HG03354 (cell line): ENCODE results near the gene PLEKHM3.
A peak's percentile ranks its signal among the peaks of the same experiment; 100 is the strongest.

Source experiments
- ATAC-seq: cut with Tn5 transposase; IDR thresholded peaks from one replicate; pipeline ENCODE4 v1.9.1; 2021; ENCODE audit warnings: mild to moderate bottlenecking; ENCODE audit not compliant: unreplicated experiment, poor library complexity, severe bottlenecking

The PLEKHM3 gene

DNA sequence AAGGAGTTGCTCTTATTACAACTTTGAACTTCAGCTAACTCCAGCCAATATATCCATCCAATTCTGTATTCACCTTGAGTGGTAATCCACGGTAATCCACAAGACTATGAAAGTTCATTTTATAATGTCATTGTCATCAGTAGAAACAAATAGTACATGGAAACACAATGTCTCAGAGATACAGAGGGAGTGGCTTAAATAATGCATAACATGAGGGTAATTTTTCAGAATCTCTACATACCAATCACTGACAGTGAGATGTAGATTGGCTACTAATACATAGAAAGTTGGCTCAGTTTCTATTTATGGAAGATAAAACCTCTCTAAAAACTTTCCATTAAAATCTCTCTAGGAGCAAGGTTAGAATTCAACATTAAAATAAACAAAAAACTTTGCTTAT lies 93.2 kb downstream of the PLEKHM3 start:
- no peak for ATAC-seq

DNA sequence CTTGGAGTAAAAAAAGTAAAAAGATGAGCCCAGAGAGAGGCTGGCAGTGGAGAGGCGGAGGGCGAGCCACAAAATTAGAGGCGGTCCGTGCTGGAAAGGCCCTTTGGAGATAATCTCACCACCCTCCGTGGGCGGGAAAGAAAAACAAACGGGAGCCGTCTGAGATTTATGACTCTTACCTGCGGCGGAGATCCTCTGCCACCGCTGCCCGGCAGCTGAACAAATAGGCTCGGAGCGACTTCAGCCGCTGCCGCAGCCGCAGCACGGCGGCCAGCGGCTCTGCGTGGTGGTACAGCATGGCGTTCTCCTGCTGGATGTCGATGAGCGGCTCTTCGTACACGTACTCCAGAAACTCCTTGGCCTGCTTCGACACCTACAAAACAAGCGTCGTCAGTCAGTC lies 94.6 kb downstream of the PLEKHM3 start:
- no peak for ATAC-seq

GRCh38 chr2:207929923-207930322 lies 95.4 kb downstream of the PLEKHM3 start:
- no peak for ATAC-seq

DNA sequence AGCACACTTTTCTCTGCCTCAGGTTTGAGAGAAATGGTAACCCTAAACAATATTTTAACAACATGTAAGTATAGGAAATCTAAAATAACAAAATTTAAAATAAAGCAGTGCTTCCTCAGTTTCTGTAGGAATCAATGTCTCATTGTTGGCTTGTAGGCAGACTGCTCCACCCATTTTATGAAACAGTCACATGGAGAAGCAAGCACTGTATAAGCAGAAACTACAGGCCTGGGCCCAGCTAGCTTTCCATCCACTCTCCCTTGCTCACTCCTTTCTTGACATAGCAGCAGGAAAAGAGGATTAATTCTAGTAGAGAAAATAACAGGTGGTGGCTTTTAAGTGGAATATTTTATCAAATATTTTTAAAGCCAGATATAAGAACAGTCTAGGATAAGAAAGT lies 97.2 kb downstream of the PLEKHM3 start:
- ATAC-seq = no peak

DNA sequence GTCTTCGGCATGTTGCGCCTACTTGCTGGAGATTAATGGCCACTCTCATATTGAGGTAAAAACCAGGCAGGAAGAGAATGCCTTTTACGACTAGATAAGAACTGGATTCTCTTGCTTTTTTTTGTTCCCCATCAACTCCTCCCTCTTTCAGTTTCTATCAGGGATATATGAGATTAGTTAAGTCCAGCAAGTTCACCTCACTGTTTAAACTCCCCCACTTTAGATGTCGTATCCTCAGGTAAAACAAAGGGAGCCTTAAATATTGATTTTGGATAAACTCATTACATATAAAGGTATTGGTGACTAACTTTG lies 98.4 kb downstream of the PLEKHM3 start:
- ATAC-seq = no peak

- ATAC-seq = no peak
Measured at GRCh38 chr2:207926133-207926988, 99.0 kb downstream of the PLEKHM3 start.

DNA sequence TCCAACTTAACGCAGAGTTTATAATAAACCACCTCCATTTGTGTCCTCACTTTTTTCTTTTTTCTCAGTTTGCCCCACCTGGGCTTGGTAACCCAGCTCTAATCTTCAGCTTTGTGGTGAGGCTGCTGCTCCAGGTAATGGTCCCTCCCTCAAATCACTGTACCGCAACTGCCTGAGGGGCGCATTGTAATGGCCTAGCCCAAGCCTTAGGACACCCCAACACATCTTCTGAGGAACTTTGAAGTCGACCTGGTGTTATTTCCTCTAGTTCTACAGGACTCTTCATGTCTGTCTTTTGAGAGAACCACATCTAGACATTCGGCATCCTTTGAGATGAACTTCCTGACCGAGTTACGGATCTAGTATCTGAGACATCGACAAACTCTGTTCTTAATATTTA lies 99.7 kb downstream of the PLEKHM3 start:
- no peak for ATAC-seq

- no peak for ATAC-seq
Measured at GRCh38 chr2:207921606-207922005, 103.7 kb downstream of the PLEKHM3 start.

DNA sequence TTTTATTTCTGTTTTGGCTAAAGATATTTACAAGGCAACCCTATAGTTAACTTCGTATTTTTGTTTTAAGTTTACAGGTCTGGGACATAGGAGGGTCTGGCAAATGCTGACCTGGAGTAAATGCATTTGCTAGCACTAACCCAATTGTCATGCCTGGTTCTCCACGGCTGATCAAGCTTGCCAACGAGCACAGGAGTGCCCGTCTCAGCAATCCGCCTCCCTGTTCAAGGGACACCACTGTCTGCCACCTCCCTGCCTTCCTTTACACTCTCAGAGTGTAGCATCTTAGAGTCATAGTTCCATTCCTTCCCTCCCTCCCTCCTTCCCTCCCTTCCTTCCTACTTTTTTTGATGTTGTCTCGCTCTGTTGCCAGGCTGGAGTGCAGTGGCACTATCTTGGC lies 104.6 kb downstream of the PLEKHM3 start:
- ATAC-seq = no peak

- ATAC-seq = no peak
Measured at GRCh38 chr2:207920321-207920720, 105.0 kb downstream of the PLEKHM3 start.

DNA sequence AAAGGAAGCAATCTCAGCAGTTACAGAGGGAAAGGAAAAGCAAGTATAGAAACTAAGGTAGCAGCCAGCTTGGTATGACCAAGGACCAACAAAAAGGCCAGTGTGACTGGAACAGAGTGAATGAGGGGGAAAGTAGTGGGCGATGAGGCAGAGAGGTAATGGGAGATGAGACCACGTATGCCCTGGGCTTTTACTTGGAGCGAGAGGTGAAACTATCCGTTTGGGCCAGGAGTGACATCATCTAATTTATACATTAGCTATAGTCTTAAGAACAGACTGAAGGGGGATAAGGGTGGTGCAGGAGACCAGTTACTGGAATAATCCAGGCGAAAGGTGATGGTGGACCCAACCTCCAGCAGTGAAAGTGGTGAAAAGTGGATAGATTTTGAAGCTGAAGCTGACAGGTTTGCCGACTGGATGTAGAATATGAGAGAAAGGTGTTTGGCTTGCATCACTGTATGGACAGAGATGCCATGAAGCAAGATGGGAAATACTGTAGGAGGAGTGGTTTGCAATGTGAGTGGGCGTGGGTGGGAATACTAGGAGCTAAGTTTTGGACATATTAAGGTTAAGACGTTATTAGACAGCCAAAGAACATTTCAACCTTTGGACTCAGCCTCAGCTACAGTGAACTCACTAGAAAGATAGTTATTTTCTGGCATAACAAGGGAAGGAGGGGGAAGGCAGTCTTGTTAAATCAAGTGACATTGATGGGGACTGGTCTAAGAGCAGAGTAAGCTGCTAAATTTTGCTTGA lies 106.0 kb downstream of the PLEKHM3 start:
- ATAC-seq = no peak

GRCh38 chr2:207914716-207915115 lies 110.6 kb downstream of the PLEKHM3 start:
- no peak for ATAC-seq

GRCh38 chr2:207913772-207914358 lies 111.5 kb downstream of the PLEKHM3 start:
- no peak for ATAC-seq

DNA sequence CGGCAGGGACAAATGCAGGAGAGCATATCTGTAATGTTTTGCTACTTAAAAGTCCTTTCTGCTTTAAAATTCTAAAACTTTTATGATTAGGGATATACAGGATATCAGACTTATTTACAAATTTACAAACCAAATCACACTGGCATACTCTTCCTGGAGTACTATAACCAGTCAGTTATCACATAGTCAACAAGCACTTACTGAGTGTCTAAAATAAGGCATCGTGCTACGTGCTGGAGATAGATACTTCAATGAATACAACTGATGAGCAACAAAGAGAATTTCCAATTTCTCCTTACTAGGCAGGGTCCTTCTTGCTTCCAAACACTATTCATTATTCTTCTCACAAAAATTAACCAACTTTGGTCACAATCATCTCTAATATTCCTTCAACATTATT lies 113.5 kb downstream of the PLEKHM3 start:
- no peak for ATAC-seq

- no peak for ATAC-seq
Measured at GRCh38 chr2:207911215-207911614, 114.1 kb downstream of the PLEKHM3 start.

DNA sequence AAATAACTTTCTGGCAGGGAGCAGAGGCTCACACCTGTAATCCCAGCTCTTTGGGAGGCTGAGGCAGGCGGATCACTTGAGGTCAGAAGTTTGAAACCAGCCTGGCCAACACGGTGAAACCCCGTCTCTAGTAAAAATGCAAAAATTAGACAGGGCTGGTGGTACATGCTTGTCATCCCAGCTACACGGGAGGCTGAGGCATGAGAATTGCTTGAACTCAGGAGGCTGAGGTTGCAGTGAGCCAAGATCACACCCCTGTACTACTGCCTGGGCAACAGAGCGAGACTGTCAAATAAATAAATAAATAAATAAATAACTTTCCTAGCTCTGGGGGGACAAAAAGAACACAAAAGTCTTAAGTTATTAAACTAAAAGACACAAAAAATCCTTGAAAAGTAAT lies 118.8 kb downstream of the PLEKHM3 start:
- ATAC-seq = peak; percentile 59

DNA sequence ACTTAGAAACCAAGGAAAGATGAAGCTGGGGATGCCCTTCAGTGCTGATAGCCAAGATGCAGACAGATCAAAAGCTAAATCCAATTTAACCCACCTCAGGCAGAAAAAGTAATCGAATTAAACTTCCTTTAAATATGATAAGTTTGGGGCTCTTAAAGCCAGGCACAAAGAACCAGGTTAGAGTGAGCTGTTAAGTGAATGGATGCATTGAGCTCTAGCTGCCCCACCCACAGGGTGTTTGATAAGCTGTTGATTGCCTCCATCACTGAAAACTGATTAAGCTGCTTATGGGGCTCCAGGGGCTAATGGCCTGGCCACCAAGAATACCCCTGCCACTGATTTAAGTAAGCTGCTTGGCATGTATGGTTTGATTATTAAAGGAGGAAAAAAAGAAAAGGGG lies 119.8 kb downstream of the PLEKHM3 start:
- no peak for ATAC-seq

GRCh38 chr2:207903236-207903635 lies 122.1 kb downstream of the PLEKHM3 start:
- ATAC-seq = no peak

GRCh38 chr2:207902821-207903220 lies 122.5 kb downstream of the PLEKHM3 start:
- ATAC-seq = no peak

DNA sequence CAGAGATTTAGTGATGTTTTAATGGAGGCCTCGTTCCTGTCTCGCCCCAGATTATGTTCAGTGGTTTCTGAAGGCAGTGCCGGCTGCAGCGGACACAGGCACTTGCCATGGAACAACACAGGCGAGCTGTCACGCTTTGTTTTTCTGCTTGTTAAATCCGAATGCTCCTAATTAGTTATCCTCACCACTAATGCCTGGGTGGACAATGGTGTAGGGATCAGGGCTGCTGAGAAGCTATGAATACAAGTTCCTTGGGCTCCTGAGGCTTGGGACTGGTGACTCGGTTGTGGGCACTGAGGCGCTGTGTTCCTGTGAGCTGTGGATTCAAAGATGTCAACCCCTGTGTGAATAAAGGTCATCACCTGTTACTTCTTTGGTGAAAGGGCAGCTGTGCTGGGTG lies 123.5 kb downstream of the PLEKHM3 start:
- ATAC-seq = no peak

- no peak for ATAC-seq
Measured at GRCh38 chr2:207901401-207901800, 123.9 kb downstream of the PLEKHM3 start.
